Bronchial epithelial cell (primary cell): ENCODE results near the gene DNAI2. TPM values are rescaled to one million over a fixed set of nuclear protein-coding genes. Genes with fewer than 3 reads are reported as not detected.
A peak's percentile ranks its signal among the peaks of the same experiment; 100 is the strongest.

Source experiments
- DNase-seq: peaks from one replicate; pipeline ENCODE4 v3.0.0-alpha.2; 2010; ENCODE audit warnings: low read depth
- FAIRE-seq: peaks from 2 replicates; lab custom pipeline; 2011; peaks lifted over from hg19 to GRCh38; lab: Jason Lieb, UNC
- H3K27me3 ChIP-seq: 2 replicates; pipeline ENCODE4 v1.5.1; 2011; ENCODE audit warnings: low read length; ENCODE audit not compliant: control insufficient read depth, insufficient read depth
- H3K36me3 ChIP-seq: 2 replicates; pipeline ENCODE4 v1.5.1; 2011; ENCODE audit warnings: low read length; ENCODE audit not compliant: control insufficient read depth, insufficient read depth
- H3K4me3 ChIP-seq: 2 replicates; pipeline ENCODE4 v1.5.1; 2011; ENCODE audit warnings: mild to moderate bottlenecking, low read depth, low read length, control low read depth
- CTCF ChIP-seq: IDR thresholded peaks from 2 replicates; pipeline ENCODE4 v1.5.1; 2011; ENCODE audit warnings: mild to moderate bottlenecking, moderate library complexity, low read length, control low read depth, inconsistent platforms; ENCODE audit not compliant: insufficient read depth, severe bottlenecking
- total RNA-seq: library from RNA; depleted of rRNA; stranded (reverse); fragments of >200 nt; gene quantifications from 2 replicates; pipeline ENCODE4 v1.2.1, GENCODE V29; 2014

Gene DNAI2
- total RNA-seq, 1 donor from 2014 or later, result not detected

- no peak for TF ChIP-seq CTCF
- peak; percentile 70 for DNase-seq
Measured at GRCh38 chr17:74288785-74289184, 14.8 kb downstream of the DNAI2 start.

GRCh38 chr17:74289688-74290087 is 15.7 kb downstream of the DNAI2 start:
- H3K27me3 ChIP-seq, result peaks cover 1% of the 10 kb centered on the region
- DNase-seq (no peak), FAIRE-seq (no peak)
- H3K4me3 ChIP-seq, result no peak overlapping the region
- TF ChIP-seq CTCF, result no peak
- H3K36me3 ChIP-seq, result no peaks in the 10 kb centered on the region

More at GRCh38 chr17:74288785-74289184, 14.8 kb downstream of the DNAI2 start:
- peaks cover 1% of the 10 kb centered on the region for H3K27me3 ChIP-seq
- no peak for FAIRE-seq
- H3K36me3 ChIP-seq, result no peaks in the 10 kb centered on the region
- no peak overlapping the region for H3K4me3 ChIP-seq

- FAIRE-seq, result no peak
- TF ChIP-seq CTCF, result no peak
- peak; percentile 20 for DNase-seq
- H3K27me3 ChIP-seq, result no peaks in the 10 kb centered on the region
- H3K4me3 ChIP-seq, result no peak overlapping the region
- no peaks in the 10 kb centered on the region for H3K36me3 ChIP-seq
Measured at GRCh38 chr17:74290340-74290739, 16.3 kb downstream of the DNAI2 start.

- DNase-seq (no peak), FAIRE-seq (no peak)
- H3K36me3 ChIP-seq, result no peaks in the 10 kb centered on the region
- no peaks in the 10 kb centered on the region for H3K27me3 ChIP-seq
- no peak overlapping the region for H3K4me3 ChIP-seq
- no peak for TF ChIP-seq CTCF
Measured at GRCh38 chr17:74292495-74292894, 18.5 kb downstream of the DNAI2 start.

GRCh38 chr17:74295625-74296547 is 21.9 kb downstream of the DNAI2 start:
- Histone ChIP-seq H3K36me3 (no peaks in the 10 kb centered on the region), H3K27me3 (no peaks in the 10 kb centered on the region), H3K4me3 (no peak overlapping the region)
- DNase-seq (peak; percentile 92), FAIRE-seq (no peak)
- TF ChIP-seq CTCF, result no peak
